Endodermal cell (in vitro differentiated cells): Measurements from ENCODE around the gene FLAD1. TPM values are rescaled to one million over a fixed set of nuclear protein-coding genes. Genes with fewer than 3 reads are reported as not detected.

Source experiments
- DNase-seq: peaks from one replicate; pipeline ENCODE4 v3.0.0-alpha.2; 2017
- H3K27ac ChIP-seq: 2 replicates; pipeline ENCODE4 v1.5.1; 2013; ENCODE audit warnings: mild to moderate bottlenecking, low read depth, low read length, moderate library complexity
- H3K27me3 ChIP-seq: 2 replicates; pipeline ENCODE4 v1.6.1; 2013; ENCODE audit warnings: mild to moderate bottlenecking, low read length, moderate library complexity; ENCODE audit not compliant: insufficient read depth, control insufficient read depth, poor library complexity, severe bottlenecking
- H3K36me3 ChIP-seq: 2 replicates; pipeline ENCODE4 v1.7.0; 2013; ENCODE audit warnings: mild to moderate bottlenecking, low read length, moderate library complexity; ENCODE audit not compliant: control insufficient read depth, insufficient read depth
- H3K4me1 ChIP-seq: one replicate; pipeline ENCODE4 v1.7.0; 2013; ENCODE audit warnings: low read length; ENCODE audit not compliant: control insufficient read depth, insufficient read depth
- H3K4me3 ChIP-seq: 2 replicates; pipeline ENCODE4 v1.5.1; 2013; ENCODE audit warnings: mild to moderate bottlenecking, low read length, moderate library complexity
- H3K9ac ChIP-seq: 2 replicates; pipeline ENCODE4 v1.6.1; 2013; ENCODE audit warnings: mild to moderate bottlenecking, low read length, moderate library complexity; ENCODE audit not compliant: poor library complexity, severe bottlenecking; ENCODE audit errors: extremely low read depth
- H3K9me3 ChIP-seq: 2 replicates; pipeline ENCODE4 v1.6.1; 2013; ENCODE audit warnings: mild to moderate bottlenecking, low read length, moderate library complexity; ENCODE audit not compliant: control insufficient read depth
- H3K27ac Mint-ChIP-seq: 2 replicates; pipeline ENCODE4 v1.8.0; 2020; ENCODE audit warnings: mixed read lengths
- H3K27me3 Mint-ChIP-seq: 2 replicates; pipeline ENCODE4 v1.8.0; 2021; ENCODE audit warnings: mild to moderate bottlenecking, mixed read lengths; ENCODE audit not compliant: insufficient read depth
- H3K36me3 Mint-ChIP-seq: 2 replicates; pipeline ENCODE4 v1.8.0; 2020; ENCODE audit warnings: low read depth, mixed read lengths
- H3K4me1 Mint-ChIP-seq: 2 replicates; pipeline ENCODE4 v1.8.0; 2020; ENCODE audit warnings: mixed read lengths
- H3K4me3 Mint-ChIP-seq: 2 replicates; pipeline ENCODE4 v1.8.0; 2020; ENCODE audit warnings: mild to moderate bottlenecking, moderate library complexity, mixed read lengths
- H3K9me3 Mint-ChIP-seq: 2 replicates; pipeline ENCODE4 v1.8.0; 2020; ENCODE audit warnings: mild to moderate bottlenecking, mixed read lengths
- WGBS, 2 experiments: methylation state at CpG; one replicate each; pipeline versions ENCODE4 v1.1.5 to v1.1.7; 2013; ENCODE audit warnings: missing lambda C conversion rate in 2 of 2, mixed read lengths in 1 of 2; ENCODE audit not compliant: insufficient coverage in 1 of 2, insufficient read length in 1 of 2; 5-methylcytosine and 5-hydroxymethylcytosine counted together
- total RNA-seq, 2 donors: library from RNA; stranded (reverse); fragmentation: NEBNext Ultra II Directional in 1 of 2; extraction: Animal tissue kit (Norgen Biotek cat#: 25700) in 1 of 2; gene quantifications; 2 replicates in 1 of 2; 3 replicates in 1 of 2; pipeline ENCODE4 v1.2.1, GENCODE V29; 2021
- TF ChIP-seq, protein P1 (sequence below): fragments of 200-600 bp; sonication (generic); conservative IDR thresholded peaks from 2 replicates; pipeline ENCODE4 v1.5.0; 2021; ENCODE audit warnings: antibody characterized with exemption, mild to moderate bottlenecking

Gene FLAD1
- total RNA-seq, 2 donors from 2014 or later, result 61.9 to 65.0 TPM

DNA sequence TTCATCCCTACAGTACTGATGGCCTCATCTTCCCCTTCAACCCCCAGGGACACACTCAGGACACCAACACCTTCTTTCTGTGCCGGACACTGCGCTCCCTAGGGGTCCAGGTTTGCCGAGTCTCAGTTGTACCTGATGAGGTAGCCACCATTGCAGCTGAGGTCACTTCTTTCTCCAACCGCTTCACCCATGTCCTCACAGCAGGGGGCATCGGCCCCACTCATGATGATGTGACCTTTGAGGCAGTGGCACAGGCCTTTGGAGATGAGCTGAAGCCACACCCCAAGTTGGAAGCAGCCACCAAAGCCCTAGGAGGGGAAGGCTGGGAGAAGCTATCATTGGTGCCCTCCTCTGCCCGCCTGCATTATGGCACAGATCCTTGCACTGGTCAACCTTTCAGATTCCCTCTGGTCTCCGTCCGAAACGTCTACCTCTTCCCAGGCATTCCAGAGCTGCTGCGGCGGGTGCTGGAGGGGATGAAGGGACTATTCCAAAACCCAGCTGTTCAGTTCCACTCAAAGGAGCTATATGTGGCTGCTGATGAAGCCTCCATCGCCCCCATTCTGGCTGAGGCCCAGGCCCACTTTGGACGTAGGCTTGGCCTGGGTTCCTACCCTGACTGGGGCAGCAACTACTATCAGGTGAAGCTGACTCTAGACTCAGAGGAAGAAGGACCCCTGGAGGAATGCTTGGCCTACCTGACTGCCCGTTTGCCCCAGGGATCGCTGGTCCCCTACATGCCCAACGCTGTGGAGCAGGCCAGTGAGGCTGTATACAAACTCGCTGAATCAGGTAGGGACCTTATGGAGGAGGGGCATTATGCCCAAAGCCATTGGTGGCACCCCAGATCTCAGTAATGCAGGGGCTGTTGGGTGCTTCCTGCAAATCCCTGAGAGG, 5.2 kb downstream of the FLAD1 start:
- no peak overlapping the region for H3K27ac Mint-ChIP-seq
- peaks cover 42% of the 10 kb centered on the region for H3K36me3 ChIP-seq
- H3K4me3 ChIP-seq, result no peak overlapping the region
- peaks cover 37% of the 10 kb centered on the region for H3K36me3 Mint-ChIP-seq
- no peaks in the 10 kb centered on the region for H3K27me3 ChIP-seq
- no peaks in the 10 kb centered on the region for H3K4me1 ChIP-seq
- no peak for DNase-seq
- TF ChIP-seq, protein P1, sequence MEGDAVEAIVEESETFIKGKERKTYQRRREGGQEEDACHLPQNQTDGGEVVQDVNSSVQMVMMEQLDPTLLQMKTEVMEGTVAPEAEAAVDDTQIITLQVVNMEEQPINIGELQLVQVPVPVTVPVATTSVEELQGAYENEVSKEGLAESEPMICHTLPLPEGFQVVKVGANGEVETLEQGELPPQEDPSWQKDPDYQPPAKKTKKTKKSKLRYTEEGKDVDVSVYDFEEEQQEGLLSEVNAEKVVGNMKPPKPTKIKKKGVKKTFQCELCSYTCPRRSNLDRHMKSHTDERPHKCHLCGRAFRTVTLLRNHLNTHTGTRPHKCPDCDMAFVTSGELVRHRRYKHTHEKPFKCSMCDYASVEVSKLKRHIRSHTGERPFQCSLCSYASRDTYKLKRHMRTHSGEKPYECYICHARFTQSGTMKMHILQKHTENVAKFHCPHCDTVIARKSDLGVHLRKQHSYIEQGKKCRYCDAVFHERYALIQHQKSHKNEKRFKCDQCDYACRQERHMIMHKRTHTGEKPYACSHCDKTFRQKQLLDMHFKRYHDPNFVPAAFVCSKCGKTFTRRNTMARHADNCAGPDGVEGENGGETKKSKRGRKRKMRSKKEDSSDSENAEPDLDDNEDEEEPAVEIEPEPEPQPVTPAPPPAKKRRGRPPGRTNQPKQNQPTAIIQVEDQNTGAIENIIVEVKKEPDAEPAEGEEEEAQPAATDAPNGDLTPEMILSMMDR, result no peak
- H3K4me3 Mint-ChIP-seq, result no peak overlapping the region
- H3K9me3 ChIP-seq, result no peaks in the 10 kb centered on the region
- 94 to 97% methylated on average over 14 to 17 of the region's 17 CpGs for WGBS, 2 experiments
- no peaks in the 10 kb centered on the region for H3K27me3 Mint-ChIP-seq
- H3K4me1 Mint-ChIP-seq, result peaks cover 4% of the 10 kb centered on the region
- H3K9me3 Mint-ChIP-seq, result no peaks in the 10 kb centered on the region
- no peak overlapping the region for H3K9ac ChIP-seq
- H3K27ac ChIP-seq, result no peak overlapping the region

DNA sequence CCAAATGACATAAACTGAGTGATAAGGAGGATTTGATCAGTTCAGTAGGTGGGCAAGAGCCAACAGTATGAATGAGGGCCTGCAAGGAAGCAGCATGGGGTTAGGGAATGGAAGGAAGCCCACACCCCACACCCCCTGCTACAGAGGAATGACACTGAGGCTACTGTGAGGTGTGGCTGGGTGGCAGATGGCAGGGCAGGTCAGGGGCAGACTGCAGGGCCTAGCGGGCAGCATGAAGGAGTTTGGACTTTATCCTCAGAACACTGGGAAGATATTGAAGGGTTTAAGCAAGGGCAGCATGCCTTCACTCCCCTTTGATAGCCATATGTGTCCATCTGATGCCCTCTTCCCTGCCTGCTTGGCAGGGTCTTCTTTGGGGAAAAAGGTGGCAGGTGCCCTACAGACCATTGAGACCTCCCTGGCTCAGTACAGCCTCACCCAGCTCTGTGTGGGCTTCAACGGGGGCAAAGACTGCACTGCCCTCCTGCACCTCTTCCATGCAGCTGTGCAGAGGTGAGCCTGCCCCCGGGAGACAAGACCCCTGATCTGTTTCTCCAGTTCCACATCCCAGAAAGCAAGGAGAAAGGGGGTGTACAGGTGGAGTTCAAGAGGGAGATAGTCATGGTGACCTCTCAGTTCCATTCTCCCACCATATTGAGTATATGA, 6.2 kb downstream of the FLAD1 start:
- Mint-ChIP-seq H3K4me3 (no peak overlapping the region), H3K36me3 (peaks cover 37% of the 10 kb centered on the region), H3K27ac (peak overlapping the region; percentile 35), H3K9me3 (no peaks in the 10 kb centered on the region), H3K27me3 (no peaks in the 10 kb centered on the region), H3K4me1 (no peaks in the 10 kb centered on the region)
- H3K36me3 ChIP-seq, result peaks cover 42% of the 10 kb centered on the region
- H3K4me3 ChIP-seq, result no peak overlapping the region
- no peaks in the 10 kb centered on the region for H3K9me3 ChIP-seq
- no peak overlapping the region for H3K9ac ChIP-seq
- TF ChIP-seq, protein P1, result no peak
- DNase-seq, result no peak
- no peaks in the 10 kb centered on the region for H3K27me3 ChIP-seq
- no peak overlapping the region for H3K27ac ChIP-seq
- H3K4me1 ChIP-seq, result no peaks in the 10 kb centered on the region
- WGBS, 2 experiments, result 94% methylated on average over 3 of the region's 3 CpGs; no CpG with 5 or more reads in 1 of the 2 experiments

DNA sequence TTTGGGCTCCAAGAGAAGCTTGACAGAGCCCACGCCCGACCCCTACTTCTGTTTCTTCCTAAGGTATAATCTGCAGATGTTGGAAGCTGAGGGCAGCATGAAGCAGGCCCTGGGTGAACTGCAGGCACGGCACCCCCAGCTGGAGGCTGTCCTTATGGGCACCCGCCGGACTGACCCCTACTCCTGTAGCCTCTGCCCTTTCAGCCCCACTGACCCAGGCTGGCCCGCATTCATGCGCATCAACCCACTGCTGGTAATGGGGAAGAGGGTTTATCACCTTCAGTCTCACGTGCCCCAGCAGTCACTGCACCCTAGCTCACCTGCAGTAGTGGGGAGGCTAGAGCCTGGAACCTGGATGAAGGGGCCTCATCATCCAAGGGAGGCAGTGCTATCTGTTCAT, 7.1 kb downstream of the FLAD1 start:
- Mint-ChIP-seq H3K27me3 (no peaks in the 10 kb centered on the region), H3K36me3 (peaks cover 35% of the 10 kb centered on the region)

More for the DNA sequence above, 7.1 kb downstream of the FLAD1 start:
- Histone ChIP-seq H3K9me3 (no peaks in the 10 kb centered on the region), H3K9ac (no peak overlapping the region), H3K27me3 (no peaks in the 10 kb centered on the region), H3K4me3 (no peak overlapping the region), H3K36me3 (peaks cover 42% of the 10 kb centered on the region), H3K4me1 (no peaks in the 10 kb centered on the region), H3K27ac (no peak overlapping the region)
- WGBS, 2 experiments, result 93 to 97% methylated on average over 2 to 8 of the region's 8 CpGs
- H3K27ac Mint-ChIP-seq, result no peak overlapping the region
- DNase-seq, result no peak
- H3K4me3 Mint-ChIP-seq, result no peak overlapping the region
- peaks cover 4% of the 10 kb centered on the region for H3K4me1 Mint-ChIP-seq
- no peaks in the 10 kb centered on the region for H3K9me3 Mint-ChIP-seq
- TF ChIP-seq, protein P1, result no peak
